GM12801 (cell line): ENCODE results near the gene PKM.

ENCODE experiments used
- CTCF ChIP-seq: IDR thresholded peaks from one replicate; pipeline ENCODE4 v1.5.1; 2011; ENCODE audit warnings: control low read depth; ENCODE audit not compliant: insufficient read length; ENCODE audit errors: extremely low read depth

Gene PKM

GRCh38 chr15:72193836-72194396, 37.1 kb downstream of the PKM start:
- no peak for TF ChIP-seq CTCF

GRCh38 chr15:72192416-72192815, 38.6 kb downstream of the PKM start:
- no peak for TF ChIP-seq CTCF

- TF ChIP-seq CTCF, result no peak
Observed at GRCh38 chr15:72189250-72189902, 41.6 kb downstream of the PKM start.

- no peak for TF ChIP-seq CTCF
Observed at GRCh38 chr15:72184165-72184811, 46.7 kb downstream of the PKM start.

GRCh38 chr15:72183781-72184164, 47.2 kb downstream of the PKM start:
- TF ChIP-seq CTCF, result no peak

- no peak for TF ChIP-seq CTCF
Observed at GRCh38 chr15:72182673-72183072, 48.3 kb downstream of the PKM start.

- no peak for TF ChIP-seq CTCF
Observed at GRCh38 chr15:72182244-72182643, 48.7 kb downstream of the PKM start.
